GM10248 (cell line): ENCODE measurements around the gene TUT7.
"Not testable (repeated sequence)": the region's sequence is repeated elsewhere in the genome, so short reads cannot be mapped to it uniquely, and the experiment has no call there.

ENCODE experiments used
- CTCF ChIA-PET: fragments of 300-600 bp; sonication (Branson Sonifier 250); formaldehyde crosslinking; extraction: SDS; loops from one replicate; lab custom pipeline; 2021; ENCODE audit warnings: antibody characterized with exemption; lab: Yijun Ruan, JAX
- POLR2A ChIA-PET: fragments of 350-650 bp; sonication (Branson Sonifier 250); formaldehyde crosslinking; extraction: SDS; loops from one replicate; lab custom pipeline; 2020; ENCODE audit warnings: antibody characterized with exemption; lab: Yijun Ruan, JAX
- DNase-seq: peaks from one replicate; pipeline ENCODE4 v3.0.0; 2012; ENCODE audit errors: extremely low spot score
- CTCF ChIP-seq: IDR thresholded peaks from 2 replicates; pipeline ENCODE4 v1.5.1; 2012; ENCODE audit warnings: mild to moderate bottlenecking, low read depth; ENCODE audit errors: extremely low read depth, missing control alignments, control extremely low read depth

TUT7 gene, protein sequence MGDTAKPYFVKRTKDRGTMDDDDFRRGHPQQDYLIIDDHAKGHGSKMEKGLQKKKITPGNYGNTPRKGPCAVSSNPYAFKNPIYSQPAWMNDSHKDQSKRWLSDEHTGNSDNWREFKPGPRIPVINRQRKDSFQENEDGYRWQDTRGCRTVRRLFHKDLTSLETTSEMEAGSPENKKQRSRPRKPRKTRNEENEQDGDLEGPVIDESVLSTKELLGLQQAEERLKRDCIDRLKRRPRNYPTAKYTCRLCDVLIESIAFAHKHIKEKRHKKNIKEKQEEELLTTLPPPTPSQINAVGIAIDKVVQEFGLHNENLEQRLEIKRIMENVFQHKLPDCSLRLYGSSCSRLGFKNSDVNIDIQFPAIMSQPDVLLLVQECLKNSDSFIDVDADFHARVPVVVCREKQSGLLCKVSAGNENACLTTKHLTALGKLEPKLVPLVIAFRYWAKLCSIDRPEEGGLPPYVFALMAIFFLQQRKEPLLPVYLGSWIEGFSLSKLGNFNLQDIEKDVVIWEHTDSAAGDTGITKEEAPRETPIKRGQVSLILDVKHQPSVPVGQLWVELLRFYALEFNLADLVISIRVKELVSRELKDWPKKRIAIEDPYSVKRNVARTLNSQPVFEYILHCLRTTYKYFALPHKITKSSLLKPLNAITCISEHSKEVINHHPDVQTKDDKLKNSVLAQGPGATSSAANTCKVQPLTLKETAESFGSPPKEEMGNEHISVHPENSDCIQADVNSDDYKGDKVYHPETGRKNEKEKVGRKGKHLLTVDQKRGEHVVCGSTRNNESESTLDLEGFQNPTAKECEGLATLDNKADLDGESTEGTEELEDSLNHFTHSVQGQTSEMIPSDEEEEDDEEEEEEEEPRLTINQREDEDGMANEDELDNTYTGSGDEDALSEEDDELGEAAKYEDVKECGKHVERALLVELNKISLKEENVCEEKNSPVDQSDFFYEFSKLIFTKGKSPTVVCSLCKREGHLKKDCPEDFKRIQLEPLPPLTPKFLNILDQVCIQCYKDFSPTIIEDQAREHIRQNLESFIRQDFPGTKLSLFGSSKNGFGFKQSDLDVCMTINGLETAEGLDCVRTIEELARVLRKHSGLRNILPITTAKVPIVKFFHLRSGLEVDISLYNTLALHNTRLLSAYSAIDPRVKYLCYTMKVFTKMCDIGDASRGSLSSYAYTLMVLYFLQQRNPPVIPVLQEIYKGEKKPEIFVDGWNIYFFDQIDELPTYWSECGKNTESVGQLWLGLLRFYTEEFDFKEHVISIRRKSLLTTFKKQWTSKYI (N-terminal part only)

DNA sequence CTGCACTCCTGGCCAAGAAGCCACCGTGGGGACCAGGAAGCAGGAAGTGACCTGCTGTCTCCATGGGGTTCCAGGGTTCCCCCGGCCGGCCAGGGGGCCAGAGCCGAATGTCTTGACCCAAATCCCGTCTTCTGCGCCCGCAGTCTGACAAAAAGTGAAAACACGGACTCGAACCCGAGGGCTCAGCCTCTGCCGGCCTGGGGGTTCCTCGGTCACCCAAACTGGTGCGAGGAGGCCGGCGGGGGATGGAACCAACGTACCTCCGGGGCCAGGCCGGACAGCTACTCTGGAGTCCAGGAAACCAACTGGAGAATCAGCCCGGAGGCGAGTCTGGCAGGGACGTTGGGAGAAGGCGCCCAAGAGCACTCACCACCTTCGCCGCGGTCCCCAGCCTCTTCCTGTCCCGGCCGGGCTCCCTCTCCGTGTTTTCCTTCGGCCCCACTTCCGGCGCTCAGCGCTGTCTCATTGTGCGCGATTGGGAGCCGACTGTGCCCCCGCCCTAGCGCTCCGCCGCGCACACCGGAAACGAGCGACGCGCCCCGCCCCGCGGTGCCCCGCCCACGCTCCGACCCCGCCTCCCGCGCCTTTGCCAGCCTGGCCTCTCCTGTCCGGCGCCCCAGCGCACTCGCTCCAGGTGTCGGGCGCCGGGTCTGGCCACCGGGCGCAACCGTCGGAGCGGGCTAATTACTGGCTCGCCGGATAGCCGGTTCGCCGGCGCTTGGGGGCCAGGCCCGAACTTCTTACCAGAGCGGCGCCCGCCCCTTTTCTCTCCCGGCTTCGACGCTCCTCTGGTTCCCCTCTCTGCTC is at the start of gene TUT7:
TSS of gene TUT7 (minus strand) at position 400 of the 807 bp plus-strand sequence. CDS start 1,211 bp downstream, outside the sequence.
- CTCF ChIA-PET = no interaction called here
- peak; percentile 93 for DNase-seq
- POLR2A ChIA-PET = no interaction called here
- TF ChIP-seq CTCF = no peak

GRCh38 chr9:86402591-86402990 is 48.4 kb upstream of the TUT7 start:
- no peak for TF ChIP-seq CTCF
- ChIA-PET CTCF (interaction anchor here (1.8 kb wide), 1 partner anchor 11 kb away, joined by 6 read pairs; no protein-coding TSS in a partner anchor), POLR2A (no interaction called here)
- DNase-seq = no peak

DNA sequence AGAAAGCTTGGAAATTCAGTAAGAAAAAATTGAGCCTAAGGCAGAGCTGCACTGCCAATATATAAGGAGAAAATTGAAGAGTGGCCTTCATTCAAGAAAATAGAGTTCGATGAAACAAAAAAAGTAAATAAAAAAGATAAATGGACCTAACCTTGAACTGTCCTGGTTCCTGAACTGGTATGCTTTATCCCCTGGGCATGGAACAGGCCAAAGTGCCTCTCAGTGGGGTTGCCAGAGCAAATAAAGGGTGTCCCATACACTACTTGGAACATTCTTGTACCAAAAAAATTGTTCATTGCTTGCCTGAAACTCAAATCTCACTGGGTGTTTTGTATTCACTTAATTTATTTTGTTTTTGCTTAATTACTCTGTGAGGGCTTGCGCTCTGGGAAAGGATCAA is 42.2 kb upstream of the TUT7 start:
- CTCF ChIA-PET = interaction anchor here (1.6 kb wide), 1 partner anchor 18 kb away, joined by 4 read pairs; no protein-coding TSS in a partner anchor
- DNase-seq = no peak
- POLR2A ChIA-PET = no interaction called here
- TF ChIP-seq CTCF = no peak

DNA sequence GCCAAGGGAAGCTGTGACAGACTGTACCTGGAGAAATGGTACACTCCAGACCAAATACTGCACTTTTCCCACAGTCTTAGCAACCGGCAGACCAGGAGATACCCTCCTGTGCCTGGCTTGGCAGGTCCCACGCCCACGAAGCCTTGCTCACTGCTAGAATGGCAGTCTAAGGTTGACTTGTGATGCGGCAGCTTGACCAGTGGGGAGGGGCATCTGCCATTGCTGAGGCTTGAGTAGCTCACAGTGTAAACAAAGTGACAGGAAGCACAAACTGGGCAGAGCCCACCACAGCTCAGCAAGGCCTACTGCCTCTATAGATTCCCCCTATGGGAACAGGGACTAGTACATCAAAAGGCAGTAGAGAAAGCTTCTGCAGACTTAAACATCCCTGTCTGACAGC is 36.0 kb upstream of the TUT7 start:
- DNase-seq, POLR2A ChIA-PET: not testable (repeated sequence)
- CTCF ChIA-PET = interaction anchor here (0.6 kb wide), 1 partner anchor 16 kb away, joined by 3 read pairs; no protein-coding TSS in a partner anchor

- ChIA-PET POLR2A (no interaction called here), CTCF (interaction anchor here (0.6 to 1.5 kb wide), 3 partner anchors 17 to 25 kb away, joined by 3 to 6 read pairs (median 3); no protein-coding TSS in a partner anchor)
- no peak for TF ChIP-seq CTCF
- DNase-seq = no peak
These were observed 35.4 kb upstream of the TUT7 start for GRCh38 chr9:86389628-86390027.

- ChIA-PET POLR2A (no interaction called here), CTCF (interaction anchor here (1.2 kb wide), 1 partner anchor 26 kb away, joined by 4 read pairs; no protein-coding TSS in a partner anchor)
- TF ChIP-seq CTCF = no peak
- no peak for DNase-seq
These were observed 33.2 kb upstream of the TUT7 start for GRCh38 chr9:86387376-86387775.

DNA sequence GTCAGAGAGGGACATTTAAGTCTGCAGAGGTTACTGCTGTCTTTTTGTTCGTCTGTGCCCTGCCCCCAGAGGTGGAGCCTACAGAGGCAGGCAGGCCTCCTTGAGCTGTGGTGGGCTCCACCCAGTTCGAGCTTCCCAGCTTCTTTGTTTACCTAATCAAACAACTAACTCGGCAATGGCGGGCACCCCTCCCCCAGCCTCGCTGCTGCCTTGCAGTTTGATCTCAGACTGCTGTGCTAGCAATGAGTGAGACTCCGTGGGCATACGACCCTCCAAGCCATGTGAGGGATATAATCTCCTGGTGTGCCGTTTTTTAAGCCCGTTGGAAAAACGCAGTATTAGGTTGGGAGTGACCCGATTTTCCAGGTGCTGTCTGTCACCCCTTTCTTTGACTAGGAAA is 28.8 kb upstream of the TUT7 start:
- CTCF ChIA-PET, DNase-seq, POLR2A ChIA-PET: not testable (repeated sequence)
